A549 (cell line): ENCODE results near the gene TMEM175. TPM values are rescaled to one million over a fixed set of nuclear protein-coding genes. Genes with fewer than 3 reads are reported as not detected.

Experiments
- ATAC-seq, 2 experiments: fragments of 200-7000 bp in 1 of 2; fragments of >200 bp in 1 of 2; cut with Nextera tagmentation in 1 of 2; cut with Tn5 transposase in 1 of 2; 3 replicates each; pipeline versions ENCODE4 v1.8.0 to v1.9.1; 2018 to 2020; ENCODE audit warnings: mild to moderate bottlenecking in 1 of 2, moderate library complexity in 1 of 2
- CTCF ChIA-PET: fragments of 300-600 bp; sonication (Branson Sonifier 250); formaldehyde crosslinking; extraction: SDS; loops from one replicate; lab custom pipeline; 2021; ENCODE audit warnings: antibody characterized with exemption, inconsistent platforms; lab: Yijun Ruan, JAX
- POLR2A ChIA-PET: fragments of 350-600 bp; formaldehyde crosslinking; extraction: SDS; loops from one replicate; lab custom pipeline; 2021; ENCODE audit warnings: antibody characterized with exemption, inconsistent platforms; lab: Yijun Ruan, JAX
- DNase-seq, 2 experiments: peaks; one replicate each; pipeline versions ENCODE4 v3.0.0 to v3.0.0-alpha.2; 2011 to 2016; ENCODE audit warnings: low read depth in 1 of 2, low spot score in 1 of 2
- FAIRE-seq: peaks from 2 replicates; lab custom pipeline; 2011; peaks lifted over from hg19 to GRCh38; lab: Jason Lieb, UNC
- H3K27ac ChIP-seq, 2 experiments: fragments of >200 bp; sonication (Bioruptor Twin); formaldehyde crosslinking; 3 replicates each; pipeline ENCODE4 v1.5.1; 2016 to 2017
- H3K4me1 ChIP-seq: fragments of >200 bp; sonication (Bioruptor Twin); formaldehyde crosslinking; 3 replicates; pipeline ENCODE4 v1.6.1; 2016
- H3K4me2 ChIP-seq: fragments of >200 bp; sonication (Bioruptor Twin); formaldehyde crosslinking; 3 replicates; pipeline ENCODE4 v1.6.1; 2016
- H3K4me3 ChIP-seq: fragments of >200 bp; sonication (Bioruptor Twin); formaldehyde crosslinking; 3 replicates; pipeline ENCODE4 v1.5.1; 2016
- H3K9me3 ChIP-seq: fragments of >200 bp; sonication (Bioruptor Twin); formaldehyde crosslinking; 3 replicates; pipeline ENCODE4 v1.6.1; 2016
- CBX2 ChIP-seq: fragments of 200-600 bp; sonication (generic); IDR thresholded peaks from 2 replicates; pipeline ENCODE4 v1.6.1; 2016; ENCODE audit warnings: low read depth, mild to moderate bottlenecking, borderline replicate concordance
- CBX8 ChIP-seq: fragments of 200-600 bp; sonication (generic); IDR thresholded peaks from 2 replicates; pipeline ENCODE4 v1.6.1; 2016
- CEBPB ChIP-seq, 2 experiments: fragments of >200 bp in 1 of 2; sonication (Bioruptor Twin) in 1 of 2; formaldehyde crosslinking in 1 of 2; IDR thresholded peaks; 2 replicates each; pipeline ENCODE4 v1.6.1; 2012 to 2016
- CHD2 ChIP-seq: fragments of 150-350 bp; IDR thresholded peaks from 2 replicates; pipeline ENCODE4 v1.6.1; 2014; ENCODE audit warnings: low read length; ENCODE audit not compliant: partially characterized antibody
- EHF ChIP-seq: fragments of 250-450 bp; sonication (Bioruptor Pico); IDR thresholded peaks from 2 replicates; pipeline ENCODE4 v1.5.0; 2020; ENCODE audit warnings: mild to moderate bottlenecking
- ESRRA ChIP-seq: fragments of 150-350 bp; IDR thresholded peaks from 2 replicates; pipeline ENCODE4 v1.6.1; 2014; ENCODE audit warnings: mild to moderate bottlenecking, low read length, borderline replicate concordance
- FOSB ChIP-seq: fragments of 250-450 bp; sonication (Bioruptor Pico); IDR thresholded peaks from 2 replicates; pipeline ENCODE4 v1.5.0; 2020; ENCODE audit warnings: mild to moderate bottlenecking, moderate library complexity
- FOXS1 ChIP-seq: fragments of 250-450 bp; sonication (Bioruptor Pico); IDR thresholded peaks from 2 replicates; pipeline ENCODE4 v1.5.0; 2020; ENCODE audit warnings: mild to moderate bottlenecking, moderate library complexity
- HMGXB4 ChIP-seq: fragments of 250-450 bp; sonication (Bioruptor Pico); IDR thresholded peaks from 2 replicates; pipeline ENCODE4 v1.5.0; 2021; ENCODE audit warnings: mild to moderate bottlenecking, moderate library complexity, borderline replicate concordance
- HOXA7 ChIP-seq: fragments of 250-450 bp; sonication (Bioruptor Pico); IDR thresholded peaks from 2 replicates; pipeline ENCODE4 v1.5.0; 2020; ENCODE audit warnings: mild to moderate bottlenecking, moderate library complexity
- JUNB ChIP-seq: fragments of >200 bp; sonication (Bioruptor Twin); formaldehyde crosslinking; IDR thresholded peaks from 2 replicates; pipeline ENCODE4 v1.6.1; 2016
- KDM1A ChIP-seq: fragments of 200-600 bp; sonication (generic); IDR thresholded peaks from 2 replicates; pipeline ENCODE4 v1.6.1; 2016; ENCODE audit warnings: low read depth, mild to moderate bottlenecking
- KDM5A ChIP-seq: fragments of 200-600 bp; sonication (generic); IDR thresholded peaks from 2 replicates; pipeline ENCODE4 v1.6.1; 2016; ENCODE audit warnings: antibody characterized with exemption, mild to moderate bottlenecking
- MAZ ChIP-seq: fragments of 150-350 bp; IDR thresholded peaks from 2 replicates; pipeline ENCODE4 v1.6.1; 2014; ENCODE audit warnings: antibody characterized with exemption, low read depth, low read length, borderline replicate concordance
- NFE2L2 ChIP-seq: fragments of 150-350 bp; conservative IDR thresholded peaks from 2 replicates; pipeline ENCODE4 v1.6.1; 2014; ENCODE audit warnings: low read length
- NR3C1 ChIP-seq: fragments of >200 bp; sonication (Bioruptor Twin); formaldehyde crosslinking; IDR thresholded peaks from 3 replicates; pipeline ENCODE4 v1.6.1; 2017
- POLR2AphosphoS2 ChIP-seq: conservative IDR thresholded peaks from 2 replicates; pipeline ENCODE4 v1.6.1; 2012; ENCODE audit warnings: low read length, improper control_type of control experiment, inconsistent platforms
- RARB ChIP-seq: fragments of 250-450 bp; sonication (Bioruptor Pico); IDR thresholded peaks from 2 replicates; pipeline ENCODE4 v1.8.0; 2021; ENCODE audit warnings: mild to moderate bottlenecking, moderate library complexity
- RCOR1 ChIP-seq: fragments of 150-350 bp; IDR thresholded peaks from 2 replicates; pipeline ENCODE4 v1.6.1; 2014; ENCODE audit warnings: antibody characterized with exemption, low read length, low read depth
- RNF2 ChIP-seq: fragments of 200-600 bp; sonication (generic); IDR thresholded peaks from 2 replicates; pipeline ENCODE4 v1.6.1; 2016; ENCODE audit warnings: low read depth, mild to moderate bottlenecking, antibody characterized with exemption, moderate library complexity, borderline replicate concordance
- SMC3 ChIP-seq: fragments of >200 bp; sonication (Bioruptor Twin); formaldehyde crosslinking; IDR thresholded peaks from 3 replicates; pipeline ENCODE4 v1.6.1; 2018; ENCODE audit warnings: inconsistent platforms
- WGBS: methylation state at CpG from one replicate; pipeline ENCODE4 v1.1.6; 2017; ENCODE audit errors: missing lambda C conversion rate; 5-methylcytosine and 5-hydroxymethylcytosine counted together
- polyA plus RNA-seq, 4 experiments: library from polyadenylated mRNA; depleted of rRNA in 3 of 4; stranded (reverse); fragments of >200 nt; fragmentation: RNase III in 1 of 4; extraction: RNeasy Plus Mini Kit Qiagen cat#74134 plus additional on column Dnase treatment in 1 of 4; gene quantifications; 2 replicates in 3 of 4; 3 replicates in 1 of 4; pipeline ENCODE4 v1.2.3, GENCODE V29; 2011 to 2017
- TF ChIP-seq, protein P1 (sequence below): fragments of 200-600 bp; sonication (generic); IDR thresholded peaks from 2 replicates; pipeline ENCODE4 v1.6.1; 2016; ENCODE audit warnings: antibody characterized with exemption, mild to moderate bottlenecking, moderate library complexity
- TF ChIP-seq, protein P2 (sequence below): fragments of 250-450 bp; sonication (Bioruptor Pico); IDR thresholded peaks from 2 replicates; pipeline ENCODE4 v1.5.0; 2020; ENCODE audit warnings: low read depth, mild to moderate bottlenecking, moderate library complexity

TMEM175 gene
- polyA plus RNA-seq, 2 of the 4 experiments (the other 2 are of a cell fraction) = 15.7 to 19.4 TPM

GRCh38 chr4:960140-960635, 27.9 kb downstream of the TMEM175 start:
- WGBS = 76% methylated on average over 5 of the region's 16 CpGs
- DNase-seq (no peak), FAIRE-seq (no peak), ATAC-seq (peak in 1 of 2 experiments; percentile 8; a peak in 1 of 6 replicates)
- Histone ChIP-seq H3K27ac (no peak overlapping the region), H3K9me3 (no peaks in the 10 kb centered on the region), H3K4me1 (no peaks in the 10 kb centered on the region), H3K4me3 (no peak overlapping the region), H3K4me2 (no peak overlapping the region)
- ChIA-PET POLR2A (no interaction called here), CTCF (no interaction called here)
- TF ChIP-seq, protein P1, sequence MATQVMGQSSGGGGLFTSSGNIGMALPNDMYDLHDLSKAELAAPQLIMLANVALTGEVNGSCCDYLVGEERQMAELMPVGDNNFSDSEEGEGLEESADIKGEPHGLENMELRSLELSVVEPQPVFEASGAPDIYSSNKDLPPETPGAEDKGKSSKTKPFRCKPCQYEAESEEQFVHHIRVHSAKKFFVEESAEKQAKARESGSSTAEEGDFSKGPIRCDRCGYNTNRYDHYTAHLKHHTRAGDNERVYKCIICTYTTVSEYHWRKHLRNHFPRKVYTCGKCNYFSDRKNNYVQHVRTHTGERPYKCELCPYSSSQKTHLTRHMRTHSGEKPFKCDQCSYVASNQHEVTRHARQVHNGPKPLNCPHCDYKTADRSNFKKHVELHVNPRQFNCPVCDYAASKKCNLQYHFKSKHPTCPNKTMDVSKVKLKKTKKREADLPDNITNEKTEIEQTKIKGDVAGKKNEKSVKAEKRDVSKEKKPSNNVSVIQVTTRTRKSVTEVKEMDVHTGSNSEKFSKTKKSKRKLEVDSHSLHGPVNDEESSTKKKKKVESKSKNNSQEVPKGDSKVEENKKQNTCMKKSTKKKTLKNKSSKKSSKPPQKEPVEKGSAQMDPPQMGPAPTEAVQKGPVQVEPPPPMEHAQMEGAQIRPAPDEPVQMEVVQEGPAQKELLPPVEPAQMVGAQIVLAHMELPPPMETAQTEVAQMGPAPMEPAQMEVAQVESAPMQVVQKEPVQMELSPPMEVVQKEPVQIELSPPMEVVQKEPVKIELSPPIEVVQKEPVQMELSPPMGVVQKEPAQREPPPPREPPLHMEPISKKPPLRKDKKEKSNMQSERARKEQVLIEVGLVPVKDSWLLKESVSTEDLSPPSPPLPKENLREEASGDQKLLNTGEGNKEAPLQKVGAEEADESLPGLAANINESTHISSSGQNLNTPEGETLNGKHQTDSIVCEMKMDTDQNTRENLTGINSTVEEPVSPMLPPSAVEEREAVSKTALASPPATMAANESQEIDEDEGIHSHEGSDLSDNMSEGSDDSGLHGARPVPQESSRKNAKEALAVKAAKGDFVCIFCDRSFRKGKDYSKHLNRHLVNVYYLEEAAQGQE = no peak
- TF ChIP-seq NFE2L2 (no peak), RNF2 (no peak), RARB (CRISPR knock-in tag) (no peak), RCOR1 (no peak), EHF (CRISPR knock-in tag) (no peak), KDM5A (no peak), HMGXB4 (CRISPR knock-in tag) (no peak), ESRRA (no peak), HOXA7 (no peak)

- Histone ChIP-seq H3K27ac (no peak overlapping the region), H3K9me3 (no peaks in the 10 kb centered on the region), H3K4me3 (no peak overlapping the region)
- POLR2A ChIA-PET = no interaction called here
- CTCF ChIA-PET = no interaction called here
- DNase-seq = no peak
- WGBS = 81% methylated on average over 6 of the region's 35 CpGs
- no peak for TF ChIP-seq POLR2AphosphoS2
- TF ChIP-seq, protein P2, sequence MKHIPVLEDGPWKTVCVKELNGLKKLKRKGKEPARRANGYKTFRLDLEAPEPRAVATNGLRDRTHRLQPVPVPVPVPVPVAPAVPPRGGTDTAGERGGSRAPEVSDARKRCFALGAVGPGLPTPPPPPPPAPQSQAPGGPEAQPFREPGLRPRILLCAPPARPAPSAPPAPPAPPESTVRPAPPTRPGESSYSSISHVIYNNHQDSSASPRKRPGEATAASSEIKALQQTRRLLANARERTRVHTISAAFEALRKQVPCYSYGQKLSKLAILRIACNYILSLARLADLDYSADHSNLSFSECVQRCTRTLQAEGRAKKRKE = no peak
- no peak for TF ChIP-seq FOSB (CRISPR knock-in tag)
- no peak for TF ChIP-seq FOXS1 (CRISPR knock-in tag)
- no peak for TF ChIP-seq NR3C1
- no peak for TF ChIP-seq CHD2
- no peak for TF ChIP-seq RARB (CRISPR knock-in tag)
- TF ChIP-seq KDM1A = no peak
- no peak for TF ChIP-seq JUNB
- TF ChIP-seq MAZ = no peak
- TF ChIP-seq KDM5A = no peak
- no peak for TF ChIP-seq CEBPB (IDR thresholded peaks at IDR 0.05)
- TF ChIP-seq SMC3 = no peak
- no peak for TF ChIP-seq CBX8
- no peak for TF ChIP-seq EHF (CRISPR knock-in tag)
- TF ChIP-seq CBX2 = no peak
- TF ChIP-seq, all 56 proteins: peak for 0
- Histone ChIP-seq H3K4me2 (no peak overlapping the region), H3K4me1 (no peaks in the 10 kb centered on the region)
- FAIRE-seq (no peak), ATAC-seq (no peak)
Observed at GRCh38 chr4:960636-961350, 28.5 kb downstream of the TMEM175 start.
